ENCODE data around the gene SH3PXD2A.

SH3PXD2A gene

GRCh38 chr10:103696411-103697145 is 158.8 kb downstream of the SH3PXD2A start (continued):
- TF ChIP-seq ZNF19 (tag by site-specific recombination; IDR thresholded peaks at IDR 0.05; ENCODE audit: low read depth) (no peak), GLIS2 (tag by site-specific recombination; IDR thresholded peaks at IDR 0.05) (no peak), ZBTB21 (tag by site-specific recombination; IDR thresholded peaks at IDR 0.05) (no peak), KLF7 (tag by site-specific recombination; IDR thresholded peaks at IDR 0.05; ENCODE audit: borderline replicate concordance) (no peak), ZNF791 (tag by site-specific recombination; IDR thresholded peaks at IDR 0.05) (no peak), ZNF24 (tag by site-specific recombination; IDR thresholded peaks at IDR 0.05) (no peak), ZNF48 (tag by site-specific recombination; IDR thresholded peaks at IDR 0.05) (no peak), ZNF292 (tag by site-specific recombination; IDR thresholded peaks at IDR 0.05; ENCODE audit: borderline replicate concordance, low read depth) (no peak), ZNF561 (tag by site-specific recombination; IDR thresholded peaks at IDR 0.05; ENCODE audit: borderline replicate concordance) (no peak), ZNF391 (tag by site-specific recombination; IDR thresholded peaks at IDR 0.05; ENCODE audit: borderline replicate concordance, low read depth) (no peak), TCF7L2 (IDR thresholded peaks at IDR 0.05; ENCODE audit: borderline replicate concordance, low read depth, low read length) (no peak), ZNF610 (tag by site-specific recombination; IDR thresholded peaks at IDR 0.05; ENCODE audit: borderline replicate concordance) (no peak), MYNN (tag by site-specific recombination; IDR thresholded peaks at IDR 0.05; ENCODE audit: borderline replicate concordance) (no peak), ZNF585B (tag by site-specific recombination; IDR thresholded peaks at IDR 0.05) (no peak), ZNF529 (tag by site-specific recombination; IDR thresholded peaks at IDR 0.05; ENCODE audit: insufficient replicate concordance) (no peak), ZNF16 (tag by site-specific recombination; IDR thresholded peaks at IDR 0.05; ENCODE audit: low read depth) (no peak), ZNF449 (tag by site-specific recombination; IDR thresholded peaks at IDR 0.05) (no peak), ZNF416 (tag by site-specific recombination; IDR thresholded peaks at IDR 0.05) (no peak), FEZF1 (tag by site-specific recombination; IDR thresholded peaks at IDR 0.05) (no peak)
- TF ChIP-seq, protein P1, sequence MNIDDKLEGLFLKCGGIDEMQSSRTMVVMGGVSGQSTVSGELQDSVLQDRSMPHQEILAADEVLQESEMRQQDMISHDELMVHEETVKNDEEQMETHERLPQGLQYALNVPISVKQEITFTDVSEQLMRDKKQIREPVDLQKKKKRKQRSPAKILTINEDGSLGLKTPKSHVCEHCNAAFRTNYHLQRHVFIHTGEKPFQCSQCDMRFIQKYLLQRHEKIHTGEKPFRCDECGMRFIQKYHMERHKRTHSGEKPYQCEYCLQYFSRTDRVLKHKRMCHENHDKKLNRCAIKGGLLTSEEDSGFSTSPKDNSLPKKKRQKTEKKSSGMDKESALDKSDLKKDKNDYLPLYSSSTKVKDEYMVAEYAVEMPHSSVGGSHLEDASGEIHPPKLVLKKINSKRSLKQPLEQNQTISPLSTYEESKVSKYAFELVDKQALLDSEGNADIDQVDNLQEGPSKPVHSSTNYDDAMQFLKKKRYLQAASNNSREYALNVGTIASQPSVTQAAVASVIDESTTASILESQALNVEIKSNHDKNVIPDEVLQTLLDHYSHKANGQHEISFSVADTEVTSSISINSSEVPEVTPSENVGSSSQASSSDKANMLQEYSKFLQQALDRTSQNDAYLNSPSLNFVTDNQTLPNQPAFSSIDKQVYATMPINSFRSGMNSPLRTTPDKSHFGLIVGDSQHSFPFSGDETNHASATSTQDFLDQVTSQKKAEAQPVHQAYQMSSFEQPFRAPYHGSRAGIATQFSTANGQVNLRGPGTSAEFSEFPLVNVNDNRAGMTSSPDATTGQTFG (tag by site-specific recombination; IDR thresholded peaks at IDR 0.05; ENCODE audit: borderline replicate concordance) = no peak
- TF ChIP-seq, protein P2, sequence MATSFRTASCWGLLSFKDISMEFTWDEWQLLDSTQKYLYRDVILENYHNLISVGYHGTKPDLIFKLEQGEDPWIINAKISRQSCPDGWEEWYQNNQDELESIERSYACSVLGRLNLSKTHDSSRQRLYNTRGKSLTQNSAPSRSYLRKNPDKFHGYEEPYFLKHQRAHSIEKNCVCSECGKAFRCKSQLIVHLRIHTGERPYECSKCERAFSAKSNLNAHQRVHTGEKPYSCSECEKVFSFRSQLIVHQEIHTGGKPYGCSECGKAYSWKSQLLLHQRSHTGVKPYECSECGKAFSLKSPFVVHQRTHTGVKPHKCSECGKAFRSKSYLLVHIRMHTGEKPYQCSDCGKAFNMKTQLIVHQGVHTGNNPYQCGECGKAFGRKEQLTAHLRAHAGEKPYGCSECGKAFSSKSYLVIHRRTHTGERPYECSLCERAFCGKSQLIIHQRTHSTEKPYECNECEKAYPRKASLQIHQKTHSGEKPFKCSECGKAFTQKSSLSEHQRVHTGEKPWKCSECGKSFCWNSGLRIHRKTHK (tag by site-specific recombination; IDR thresholded peaks at IDR 0.05) = no peak
- TF ChIP-seq, protein P3, sequence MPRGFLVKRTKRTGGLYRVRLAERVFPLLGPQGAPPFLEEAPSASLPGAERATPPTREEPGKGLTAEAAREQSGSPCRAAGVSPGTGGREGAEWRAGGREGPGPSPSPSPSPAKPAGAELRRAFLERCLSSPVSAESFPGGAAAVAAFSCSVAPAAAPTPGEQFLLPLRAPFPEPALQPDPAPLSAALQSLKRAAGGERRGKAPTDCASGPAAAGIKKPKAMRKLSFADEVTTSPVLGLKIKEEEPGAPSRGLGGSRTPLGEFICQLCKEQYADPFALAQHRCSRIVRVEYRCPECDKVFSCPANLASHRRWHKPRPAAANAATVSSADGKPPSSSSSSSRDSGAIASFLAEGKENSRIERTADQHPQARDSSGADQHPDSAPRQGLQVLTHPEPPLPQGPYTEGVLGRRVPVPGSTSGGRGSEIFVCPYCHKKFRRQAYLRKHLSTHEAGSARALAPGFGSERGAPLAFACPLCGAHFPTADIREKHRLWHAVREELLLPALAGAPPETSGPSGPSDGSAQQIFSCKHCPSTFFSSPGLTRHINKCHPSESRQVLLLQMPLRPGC (tag by site-specific recombination; IDR thresholded peaks at IDR 0.05) = no peak
- TF ChIP-seq, protein P4, sequence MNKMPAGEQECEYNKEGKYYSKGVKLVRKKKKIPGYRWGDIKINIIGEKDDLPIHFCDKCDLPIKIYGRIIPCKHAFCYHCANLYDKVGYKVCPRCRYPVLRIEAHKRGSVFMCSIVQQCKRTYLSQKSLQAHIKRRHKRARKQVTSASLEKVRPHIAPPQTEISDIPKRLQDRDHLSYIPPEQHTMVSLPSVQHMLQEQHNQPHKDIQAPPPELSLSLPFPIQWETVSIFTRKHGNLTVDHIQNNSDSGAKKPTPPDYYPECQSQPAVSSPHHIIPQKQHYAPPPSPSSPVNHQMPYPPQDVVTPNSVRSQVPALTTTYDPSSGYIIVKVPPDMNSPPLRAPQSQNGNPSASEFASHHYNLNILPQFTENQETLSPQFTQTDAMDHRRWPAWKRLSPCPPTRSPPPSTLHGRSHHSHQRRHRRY (tag by site-specific recombination; IDR thresholded peaks at IDR 0.05) = no peak
- TF ChIP-seq, protein P5, sequence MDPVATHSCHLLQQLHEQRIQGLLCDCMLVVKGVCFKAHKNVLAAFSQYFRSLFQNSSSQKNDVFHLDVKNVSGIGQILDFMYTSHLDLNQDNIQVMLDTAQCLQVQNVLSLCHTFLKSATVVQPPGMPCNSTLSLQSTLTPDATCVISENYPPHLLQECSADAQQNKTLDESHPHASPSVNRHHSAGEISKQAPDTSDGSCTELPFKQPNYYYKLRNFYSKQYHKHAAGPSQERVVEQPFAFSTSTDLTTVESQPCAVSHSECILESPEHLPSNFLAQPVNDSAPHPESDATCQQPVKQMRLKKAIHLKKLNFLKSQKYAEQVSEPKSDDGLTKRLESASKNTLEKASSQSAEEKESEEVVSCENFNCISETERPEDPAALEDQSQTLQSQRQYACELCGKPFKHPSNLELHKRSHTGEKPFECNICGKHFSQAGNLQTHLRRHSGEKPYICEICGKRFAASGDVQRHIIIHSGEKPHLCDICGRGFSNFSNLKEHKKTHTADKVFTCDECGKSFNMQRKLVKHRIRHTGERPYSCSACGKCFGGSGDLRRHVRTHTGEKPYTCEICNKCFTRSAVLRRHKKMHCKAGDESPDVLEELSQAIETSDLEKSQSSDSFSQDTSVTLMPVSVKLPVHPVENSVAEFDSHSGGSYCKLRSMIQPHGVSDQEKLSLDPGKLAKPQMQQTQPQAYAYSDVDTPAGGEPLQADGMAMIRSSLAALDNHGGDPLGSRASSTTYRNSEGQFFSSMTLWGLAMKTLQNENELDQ (tag by site-specific recombination; IDR thresholded peaks at IDR 0.05; ENCODE audit: low read depth) = no peak
- TF ChIP-seq, protein P6, sequence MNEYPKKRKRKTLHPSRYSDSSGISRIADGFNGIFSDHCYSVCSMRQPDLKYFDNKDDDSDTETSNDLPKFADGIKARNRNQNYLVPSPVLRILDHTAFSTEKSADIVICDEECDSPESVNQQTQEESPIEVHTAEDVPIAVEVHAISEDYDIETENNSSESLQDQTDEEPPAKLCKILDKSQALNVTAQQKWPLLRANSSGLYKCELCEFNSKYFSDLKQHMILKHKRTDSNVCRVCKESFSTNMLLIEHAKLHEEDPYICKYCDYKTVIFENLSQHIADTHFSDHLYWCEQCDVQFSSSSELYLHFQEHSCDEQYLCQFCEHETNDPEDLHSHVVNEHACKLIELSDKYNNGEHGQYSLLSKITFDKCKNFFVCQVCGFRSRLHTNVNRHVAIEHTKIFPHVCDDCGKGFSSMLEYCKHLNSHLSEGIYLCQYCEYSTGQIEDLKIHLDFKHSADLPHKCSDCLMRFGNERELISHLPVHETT (tag by site-specific recombination; IDR thresholded peaks at IDR 0.05) = no peak
- TF ChIP-seq, protein P7, sequence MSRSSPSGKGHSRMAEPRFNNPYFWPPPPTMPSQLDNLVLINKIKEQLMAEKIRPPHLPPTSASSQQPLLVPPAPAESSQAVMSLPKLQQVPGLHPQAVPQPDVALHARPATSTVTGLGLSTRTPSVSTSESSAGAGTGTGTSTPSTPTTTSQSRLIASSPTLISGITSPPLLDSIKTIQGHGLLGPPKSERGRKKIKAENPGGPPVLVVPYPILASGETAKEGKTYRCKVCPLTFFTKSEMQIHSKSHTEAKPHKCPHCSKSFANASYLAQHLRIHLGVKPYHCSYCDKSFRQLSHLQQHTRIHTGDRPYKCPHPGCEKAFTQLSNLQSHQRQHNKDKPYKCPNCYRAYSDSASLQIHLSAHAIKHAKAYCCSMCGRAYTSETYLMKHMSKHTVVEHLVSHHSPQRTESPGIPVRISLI (tag by site-specific recombination; IDR thresholded peaks at IDR 0.05) = no peak
